C4-2B (cell line): ENCODE results near the gene RIN3.

Experiments
- CTCF ChIP-seq: fragments of 450-650 bp; conservative IDR thresholded peaks from 2 replicates; pipeline ENCODE4 v1.5.1; 2017; ENCODE audit warnings: mild to moderate bottlenecking
- ZFX ChIP-seq: fragments of 450-650 bp; IDR thresholded peaks from 2 replicates; pipeline ENCODE4 v1.6.1; 2017

DNA sequence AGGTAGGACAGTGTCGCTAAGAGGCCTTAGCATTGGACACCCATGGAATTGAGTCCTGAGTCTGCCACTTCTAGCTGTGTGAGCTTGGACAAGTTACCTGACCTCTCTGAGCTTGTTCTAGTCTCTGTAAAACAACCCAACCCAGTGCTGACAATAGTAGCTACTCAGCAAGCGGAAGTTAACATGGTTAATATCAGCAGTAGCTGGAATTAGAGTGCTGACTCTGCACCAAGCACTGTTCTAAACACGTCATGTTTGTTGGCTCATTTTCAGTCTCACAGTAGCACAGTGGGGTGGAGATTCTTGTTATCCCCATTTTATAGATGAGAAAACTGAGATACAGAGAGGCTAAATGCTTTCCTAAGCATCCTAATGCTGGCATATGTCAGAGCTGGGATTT, 47.5 kb upstream of the RIN3 start:
- no peak for TF ChIP-seq ZFX
- no peak for TF ChIP-seq CTCF
